GM12878 (cell line): Measurements from ENCODE around the gene NPB. TPM values are rescaled to one million over a fixed set of nuclear protein-coding genes. Genes with fewer than 3 reads are reported as not detected.

Experiments used
- ATF3 ChIP-seq: IDR thresholded peaks from 2 replicates; pipeline ENCODE4 v1.6.1; 2011; ENCODE audit warnings: low read depth, mild to moderate bottlenecking, low read length, moderate library complexity, borderline replicate concordance; ENCODE audit errors: extremely low read depth
- ATF7 ChIP-seq: fragments of 450-650 bp; IDR thresholded peaks from 2 replicates; pipeline ENCODE4 v1.6.1; 2016; ENCODE audit warnings: low read depth, mild to moderate bottlenecking
- BACH1 ChIP-seq: fragments of 450-650 bp; IDR thresholded peaks from 2 replicates; pipeline ENCODE4 v1.6.1; 2017; ENCODE audit warnings: mild to moderate bottlenecking, borderline replicate concordance
- BHLHE40 ChIP-seq, 2 experiments: fragments of 450-650 bp in 1 of 2; IDR thresholded peaks; 2 replicates each; pipeline ENCODE4 v1.6.1; 2011 to 2017; ENCODE audit warnings: low read depth in 2 of 2, borderline replicate concordance in 1 of 2, improper control_type of control experiment in 1 of 2, low read length in 1 of 2, mild to moderate bottlenecking in 1 of 2
- CREM ChIP-seq: IDR thresholded peaks from 2 replicates; pipeline ENCODE4 v1.6.1; 2014; ENCODE audit warnings: antibody characterized with exemption, low read depth
- DPF2 ChIP-seq: fragments of 450-650 bp; IDR thresholded peaks from 2 replicates; pipeline ENCODE4 v1.6.1; 2017; ENCODE audit warnings: mild to moderate bottlenecking
- EED ChIP-seq: sonication (generic); IDR thresholded peaks from 2 replicates; pipeline ENCODE4 v1.6.1; 2016; ENCODE audit warnings: antibody characterized with exemption, low read depth
- FOXK2 ChIP-seq: fragments of 450-650 bp; IDR thresholded peaks from 2 replicates; pipeline ENCODE4 v1.6.1; 2017; ENCODE audit warnings: mild to moderate bottlenecking, moderate library complexity
- HDGF ChIP-seq: fragments of 450-650 bp; IDR thresholded peaks from 2 replicates; pipeline ENCODE4 v1.6.1; 2016; ENCODE audit warnings: antibody characterized with exemption
- IKZF1 ChIP-seq: fragments of 450-650 bp; conservative IDR thresholded peaks from 2 replicates; pipeline ENCODE4 v1.6.1; 2017; ENCODE audit warnings: antibody characterized with exemption, mild to moderate bottlenecking
- IRF3 ChIP-seq: fragments of 450-650 bp; IDR thresholded peaks from 2 replicates; pipeline ENCODE4 v1.6.1; 2014; ENCODE audit warnings: mild to moderate bottlenecking
- MLLT1 ChIP-seq: fragments of 450-650 bp; IDR thresholded peaks from 2 replicates; pipeline ENCODE4 v1.6.1; 2016; ENCODE audit warnings: mild to moderate bottlenecking
- MTA2 ChIP-seq: fragments of 450-650 bp; IDR thresholded peaks from 2 replicates; pipeline ENCODE4 v1.6.1; 2016; ENCODE audit warnings: low read depth, mild to moderate bottlenecking, moderate library complexity
- NKRF ChIP-seq: fragments of 450-650 bp; conservative IDR thresholded peaks from 2 replicates; pipeline ENCODE4 v1.6.1; 2017; ENCODE audit warnings: mild to moderate bottlenecking, moderate library complexity
- NR2C1 ChIP-seq: fragments of 450-650 bp; IDR thresholded peaks from 2 replicates; pipeline ENCODE4 v1.6.1; 2017; ENCODE audit warnings: antibody characterized with exemption, mild to moderate bottlenecking, moderate library complexity
- PBX3 ChIP-seq: IDR thresholded peaks from 2 replicates; pipeline ENCODE4 v1.6.1; 2011; ENCODE audit warnings: mild to moderate bottlenecking, low read depth, low read length, moderate library complexity; ENCODE audit not compliant: insufficient replicate concordance
- POLR2A ChIP-seq: IDR thresholded peaks from 2 replicates; pipeline ENCODE4 v1.6.1; 2011; ENCODE audit warnings: low read depth, mild to moderate bottlenecking, low read length
- RAD51 ChIP-seq: fragments of 450-650 bp; IDR thresholded peaks from 2 replicates; pipeline ENCODE4 v1.6.1; 2016; ENCODE audit warnings: moderate library complexity, mild to moderate bottlenecking, inconsistent platforms
- RCOR1 ChIP-seq: conservative IDR thresholded peaks from 2 replicates; pipeline ENCODE4 v1.6.1; 2012; ENCODE audit warnings: low read depth, low read length, improper control_type of control experiment
- SMC3 ChIP-seq: IDR thresholded peaks from 2 replicates; pipeline ENCODE4 v1.6.1; 2011; ENCODE audit warnings: low read length, improper control_type of control experiment, borderline replicate concordance
- SPI1 ChIP-seq: IDR thresholded peaks from 2 replicates; pipeline ENCODE4 v1.6.1; 2011; ENCODE audit warnings: low read depth, mild to moderate bottlenecking, low read length, moderate library complexity, borderline replicate concordance; ENCODE audit not compliant: insufficient read depth
- SREBF2 ChIP-seq: IDR thresholded peaks from 2 replicates; pipeline ENCODE4 v1.6.1; 2012; ENCODE audit warnings: mild to moderate bottlenecking, low read length
- SRF ChIP-seq, 2 experiments: IDR thresholded peaks; 2 replicates each; pipeline ENCODE4 v1.6.1; 2011; ENCODE audit warnings: low read depth in 2 of 2, low read length in 2 of 2, mild to moderate bottlenecking in 1 of 2, moderate library complexity in 1 of 2
- TCF12 ChIP-seq: IDR thresholded peaks from 2 replicates; pipeline ENCODE4 v1.6.1; 2011; ENCODE audit warnings: low read depth, mild to moderate bottlenecking, low read length
- TCF3 ChIP-seq: IDR thresholded peaks from 2 replicates; pipeline ENCODE4 v1.6.1; 2012; ENCODE audit warnings: low read depth, mild to moderate bottlenecking, low read length, borderline replicate concordance; ENCODE audit not compliant: insufficient read depth
- ZNF217 ChIP-seq: fragments of 450-650 bp; IDR thresholded peaks from 2 replicates; pipeline ENCODE4 v1.6.1; 2017; ENCODE audit warnings: antibody characterized with exemption, mild to moderate bottlenecking
- ZNF622 ChIP-seq: fragments of 450-650 bp; IDR thresholded peaks from 2 replicates; pipeline ENCODE4 v1.6.1; 2017; ENCODE audit warnings: mild to moderate bottlenecking, inconsistent platforms
- polyA plus RNA-seq, 11 experiments: library from polyadenylated mRNA; depleted of rRNA in 4 of 11; unstranded in 6 of 11; stranded (reverse) in 5 of 11; fragments of >200 nt; fragmentation: Nextera tagmentation in 4 of 11; fragmentation: Illumina TruSeq in 1 of 11; extraction: Ambion mirVana in 4 of 11; extraction: Trizol in 1 of 11; gene quantifications; 1 replicate in 1 of 11; 2 replicates in 10 of 11; pipeline versions ENCODE4 v1.2.1 to v1.2.3, GENCODE V29; 2011 to 2016; ENCODE audit warnings: inconsistent platforms in 2 of 11, missing spikeins in 2 of 11, low read depth in 1 of 11
- total RNA-seq, 4 experiments: library from RNA; depleted of rRNA in 3 of 4; stranded (reverse); fragments of >200 nt in 3 of 4; fragmentation: Illumina TruSeq in 1 of 4; extraction: Trizol in 1 of 4; gene quantifications; 2 replicates each; pipeline versions ENCODE4 v1.2.1 to v1.2.3, GENCODE V29; 2013 to 2021

The NPB gene
- total and polyA plus RNA-seq, 10 of the 15 experiments (the other 5 are each of a cell fraction or from before 2014, with no cell fraction given): 0.03 to 0.40 (median 0.15) TPM; not detected in 2

GRCh38 chr17:81926451-81927151 lies 24.6 kb downstream of the NPB start (continued):
- TF ChIP-seq SMC3 (no peak), SREBF2 (no peak), FOXK2 (no peak), RAD51 (no peak), ZNF622 (no peak), DPF2 (no peak; the same call in 1 of the 2 replicates), IKZF1 (peak; percentile 74), POLR2A (peak; percentile 62), PBX3 (no peak), NR2C1 (peak; percentile 91), EED (peak; percentile 58; the same call in 1 of the 2 replicates), BACH1 (peak; percentile 87), BHLHE40 (IDR thresholded peaks at IDR 0.05; ENCODE audit: borderline replicate concordance in 1 of 2, low read depth in 2 of 2, low read length in 1 of 2) (peak; percentile 80 to 93), ATF3 (no peak), MTA2 (peak; percentile 32; the same call in 1 of the 2 replicates), SRF (IDR thresholded peaks at IDR 0.05; ENCODE audit: low read depth in 2 of 2, low read length in 2 of 2) (no peak), MLLT1 (peak; percentile 91), ZNF217 (no peak), NKRF (no peak), ATF7 (no peak), TCF12 (no peak), TCF3 (0 out of 2 replicates have a peak, but pooled peaks have one; percentile 46), IRF3 (no peak), RCOR1 (no peak), CREM (peak; percentile 10; the same call in 1 of the 2 replicates), HDGF (no peak), SPI1 (peak; percentile 76)
